HG02571 (cell line): ENCODE measurements around the gene S100A13.
A peak's percentile ranks its signal among the peaks of the same experiment; 100 is the strongest.
"Not testable (repeated sequence)": the region's sequence is repeated elsewhere in the genome, so short reads cannot be mapped to it uniquely, and the experiment has no call there.

Experiments used
- ATAC-seq: cut with Tn5 transposase; IDR thresholded peaks from one replicate; pipeline ENCODE4 v1.9.1; 2021; ENCODE audit warnings: mild to moderate bottlenecking, moderate library complexity; ENCODE audit not compliant: unreplicated experiment

The S100A13 gene

GRCh38 chr1:153608742-153609584 is 18.3 kb downstream of the S100A13 start:
- no peak for ATAC-seq

- no peak for ATAC-seq
These were observed 19.1 kb downstream of the S100A13 start for GRCh38 chr1:153608089-153608682.

GRCh38 chr1:153607381-153607780 is 19.9 kb downstream of the S100A13 start:
- ATAC-seq, result no peak

GRCh38 chr1:153606194-153606593 is 21.1 kb downstream of the S100A13 start:
- no peak for ATAC-seq

- ATAC-seq, result no peak
These were observed 24.6 kb downstream of the S100A13 start for GRCh38 chr1:153602749-153603148.

GRCh38 chr1:153599847-153600246 is 27.5 kb downstream of the S100A13 start:
- ATAC-seq, result no peak

- peak; percentile 91 for ATAC-seq
These were observed 28.8 kb downstream of the S100A13 start for GRCh38 chr1:153598309-153599172.

GRCh38 chr1:153597206-153597605 is 30.1 kb downstream of the S100A13 start:
- ATAC-seq, result no peak

- ATAC-seq, result no peak
These were observed 34.6 kb downstream of the S100A13 start for GRCh38 chr1:153592748-153593147.

GRCh38 chr1:153588482-153588881 is 38.8 kb downstream of the S100A13 start:
- no peak for ATAC-seq

GRCh38 chr1:153588033-153588432 is 39.3 kb downstream of the S100A13 start:
- ATAC-seq, result not testable (repeated sequence)

GRCh38 chr1:153587314-153587713 is 40.0 kb downstream of the S100A13 start:
- no peak for ATAC-seq

- ATAC-seq, result no peak
These were observed 41.0 kb downstream of the S100A13 start for GRCh38 chr1:153586347-153586746.

GRCh38 chr1:153585006-153585405 is 42.3 kb downstream of the S100A13 start:
- ATAC-seq, result no peak

- no peak for ATAC-seq
These were observed 43.3 kb downstream of the S100A13 start for GRCh38 chr1:153583976-153584375.

GRCh38 chr1:153583514-153583913 is 43.8 kb downstream of the S100A13 start:
- ATAC-seq, result not testable (repeated sequence)

GRCh38 chr1:153582836-153583235 is 44.5 kb downstream of the S100A13 start:
- ATAC-seq, result not testable (repeated sequence)

GRCh38 chr1:153578936-153579335 is 48.4 kb downstream of the S100A13 start:
- ATAC-seq, result no peak

- ATAC-seq, result no peak
These were observed 48.8 kb downstream of the S100A13 start for GRCh38 chr1:153578490-153578889.

- ATAC-seq, result no peak
These were observed 49.7 kb downstream of the S100A13 start for GRCh38 chr1:153577624-153578051.

GRCh38 chr1:153577138-153577537 is 50.2 kb downstream of the S100A13 start:
- ATAC-seq, result no peak
